Measurements from ENCODE around the gene OAS1.

DNA sequence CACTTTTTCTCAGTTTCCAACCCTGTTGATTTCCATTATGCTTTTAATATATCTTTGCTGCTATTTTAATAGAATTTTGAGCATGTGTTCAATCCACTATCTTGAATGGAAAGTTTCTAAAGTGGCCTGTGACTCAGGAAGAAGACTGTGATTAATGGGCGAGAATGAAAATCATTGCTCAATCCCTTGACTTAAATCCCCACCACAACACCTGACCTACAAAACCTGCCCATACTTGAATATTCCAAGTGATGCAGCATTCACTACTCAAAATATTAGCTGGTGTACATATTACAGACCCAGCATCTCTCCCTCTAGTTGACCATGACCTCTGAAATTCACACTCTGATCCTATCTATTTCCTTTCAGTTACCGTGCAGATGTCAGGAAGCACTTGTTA is 30.2 kb downstream of the OAS1 start:
- TF ChIP-seq, protein P1, sequence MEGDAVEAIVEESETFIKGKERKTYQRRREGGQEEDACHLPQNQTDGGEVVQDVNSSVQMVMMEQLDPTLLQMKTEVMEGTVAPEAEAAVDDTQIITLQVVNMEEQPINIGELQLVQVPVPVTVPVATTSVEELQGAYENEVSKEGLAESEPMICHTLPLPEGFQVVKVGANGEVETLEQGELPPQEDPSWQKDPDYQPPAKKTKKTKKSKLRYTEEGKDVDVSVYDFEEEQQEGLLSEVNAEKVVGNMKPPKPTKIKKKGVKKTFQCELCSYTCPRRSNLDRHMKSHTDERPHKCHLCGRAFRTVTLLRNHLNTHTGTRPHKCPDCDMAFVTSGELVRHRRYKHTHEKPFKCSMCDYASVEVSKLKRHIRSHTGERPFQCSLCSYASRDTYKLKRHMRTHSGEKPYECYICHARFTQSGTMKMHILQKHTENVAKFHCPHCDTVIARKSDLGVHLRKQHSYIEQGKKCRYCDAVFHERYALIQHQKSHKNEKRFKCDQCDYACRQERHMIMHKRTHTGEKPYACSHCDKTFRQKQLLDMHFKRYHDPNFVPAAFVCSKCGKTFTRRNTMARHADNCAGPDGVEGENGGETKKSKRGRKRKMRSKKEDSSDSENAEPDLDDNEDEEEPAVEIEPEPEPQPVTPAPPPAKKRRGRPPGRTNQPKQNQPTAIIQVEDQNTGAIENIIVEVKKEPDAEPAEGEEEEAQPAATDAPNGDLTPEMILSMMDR (IDR thresholded peaks at IDR 0.05; ENCODE audit: insufficient read depth, low read depth, low read length): no peak
- no peak for TF ChIP-seq EZH2 (IDR thresholded peaks at IDR 0.05; ENCODE audit: insufficient read depth, low read length)
